GM23338 (cell line): ENCODE results near the gene MAPT. TPM values are rescaled to one million over a fixed set of nuclear protein-coding genes. Genes with fewer than 3 reads are reported as not detected.

Source experiments
- ATAC-seq: fragments of 200-7000 bp; cut with Tn5 transposase; 3 replicates; pipeline ENCODE4 v1.9.1; 2020
- DNase-seq: peaks from one replicate; pipeline ENCODE4 v3.0.0-alpha.2; 2015; ENCODE audit warnings: low spot score
- H2AFZ ChIP-seq: fragments of 200-600 bp; sonication (generic); 2 replicates; pipeline ENCODE4 v1.8.0; 2016; ENCODE audit warnings: antibody characterized with exemption, mild to moderate bottlenecking, moderate library complexity
- H3F3A ChIP-seq: fragments of 200-600 bp; sonication (generic); replicated peaks from 2 replicates; pipeline ENCODE4 v1.8.0; 2017; ENCODE audit warnings: antibody characterized with exemption, mixed run types, low read depth
- H3K27ac ChIP-seq: fragments of 200-600 bp; sonication (generic); 2 replicates; pipeline ENCODE4 v1.6.1; 2016; ENCODE audit warnings: low read depth
- H3K27me3 ChIP-seq: fragments of 200-600 bp; sonication (generic); 2 replicates; pipeline ENCODE4 v1.8.0; 2016; ENCODE audit warnings: mild to moderate bottlenecking, mixed run types, moderate library complexity; ENCODE audit not compliant: insufficient read depth
- H3K36me3 ChIP-seq: fragments of 200-600 bp; sonication (generic); 2 replicates; pipeline ENCODE4 v1.8.0; 2016; ENCODE audit warnings: mild to moderate bottlenecking; ENCODE audit not compliant: insufficient read depth
- H3K4me1 ChIP-seq: fragments of 200-600 bp; sonication (generic); 2 replicates; pipeline ENCODE4 v1.8.0; 2016; ENCODE audit warnings: mild to moderate bottlenecking, moderate library complexity; ENCODE audit not compliant: insufficient read depth
- H3K4me2 ChIP-seq: fragments of 200-600 bp; sonication (generic); 2 replicates; pipeline ENCODE4 v1.7.1; 2017; ENCODE audit warnings: mixed run types
- H3K4me3 ChIP-seq: fragments of 200-600 bp; sonication (generic); 2 replicates; pipeline ENCODE4 v1.6.1; 2016; ENCODE audit warnings: mixed run types
- H3K79me2 ChIP-seq: fragments of 200-600 bp; sonication (generic); replicated peaks from 2 replicates; pipeline ENCODE4 v1.8.0; 2017; ENCODE audit warnings: mild to moderate bottlenecking; ENCODE audit not compliant: insufficient read depth
- H3K9me2 ChIP-seq: fragments of 200-600 bp; sonication (generic); 2 replicates; pipeline ENCODE4 v1.8.0; 2017; ENCODE audit not compliant: insufficient read depth
- H4K20me1 ChIP-seq: fragments of 200-600 bp; sonication (generic); replicated peaks from 2 replicates; pipeline ENCODE4 v1.8.0; 2017; ENCODE audit warnings: mild to moderate bottlenecking; ENCODE audit not compliant: insufficient read depth
- H3K27ac Mint-ChIP-seq: 2 replicates; pipeline ENCODE4 v1.8.0; 2020; ENCODE audit warnings: inconsistent platforms, mild to moderate bottlenecking, moderate library complexity, mixed read lengths
- H3K27me3 Mint-ChIP-seq: 3 replicates; pipeline ENCODE4 v1.8.0; 2022; ENCODE audit warnings: low read depth, mild to moderate bottlenecking, moderate library complexity, mixed read lengths, inconsistent platforms; ENCODE audit not compliant: insufficient read depth, poor library complexity
- H3K36me3 Mint-ChIP-seq: 3 replicates; pipeline ENCODE4 v1.8.0; 2021; ENCODE audit warnings: low read depth, mild to moderate bottlenecking, inconsistent platforms, moderate library complexity, mixed read lengths
- H3K4me1 Mint-ChIP-seq: 3 replicates; pipeline ENCODE4 v1.8.0; 2020; ENCODE audit warnings: mild to moderate bottlenecking, inconsistent platforms, mixed read lengths
- H3K4me3 Mint-ChIP-seq: 3 replicates; pipeline ENCODE4 v1.8.0; 2021; ENCODE audit warnings: moderate library complexity, mild to moderate bottlenecking, inconsistent platforms, mixed read lengths
- H3K9me3 Mint-ChIP-seq: 3 replicates; pipeline ENCODE4 v1.8.0; 2020; ENCODE audit warnings: moderate library complexity, mild to moderate bottlenecking, inconsistent platforms, mixed read lengths
- CREB1 ChIP-seq: fragments of 250-450 bp; sonication (Bioruptor Pico); IDR thresholded peaks from 2 replicates; pipeline ENCODE4 v1.5.0; 2020; ENCODE audit warnings: low read depth, mild to moderate bottlenecking, moderate library complexity
- CTCF ChIP-seq, 2 experiments: fragments of 200-600 bp in 1 of 2; sonication (generic) in 1 of 2; conservative IDR thresholded peaks; 2 replicates each; pipeline versions ENCODE4 v1.5.1 to v1.6.1; 2016 to 2017; ENCODE audit warnings: antibody characterized with exemption in 2 of 2, low read depth in 2 of 2, mild to moderate bottlenecking in 2 of 2, moderate library complexity in 1 of 2
- JUNB ChIP-seq: IDR thresholded peaks from one replicate; pipeline ENCODE4 v1.6.1; 2016; ENCODE audit warnings: antibody characterized with exemption; ENCODE audit not compliant: unreplicated experiment
- NANOG ChIP-seq: IDR thresholded peaks from 2 replicates; pipeline ENCODE4 v1.6.1; 2016; ENCODE audit warnings: antibody characterized with exemption, borderline replicate concordance
- REST ChIP-seq: IDR thresholded peaks from one replicate; pipeline ENCODE4 v1.6.1; 2018; ENCODE audit warnings: antibody characterized with exemption; ENCODE audit not compliant: unreplicated experiment
- STAT1 ChIP-seq: IDR thresholded peaks from one replicate; pipeline ENCODE4 v1.6.1; 2016; ENCODE audit warnings: antibody characterized with exemption; ENCODE audit not compliant: unreplicated experiment
- ZNF114 ChIP-seq: fragments of 250-450 bp; sonication (Bioruptor Pico); IDR thresholded peaks from 2 replicates; pipeline ENCODE4 v1.5.0; 2020; ENCODE audit warnings: mild to moderate bottlenecking, moderate library complexity
- ZNF331 ChIP-seq: fragments of 250-450 bp; sonication (Bioruptor Pico); IDR thresholded peaks from 2 replicates; pipeline ENCODE4 v1.5.0; 2020; ENCODE audit warnings: low read depth, mild to moderate bottlenecking, moderate library complexity
- polyA plus RNA-seq: library from polyadenylated mRNA; unstranded; fragments of >200 nt; fragmentation: Nextera tagmentation; extraction: Ambion mirVana; gene quantifications from 2 replicates; pipeline ENCODE4 v1.2.1, GENCODE V29; 2016
- total RNA-seq: library from RNA; depleted of rRNA; stranded (reverse); fragments of >200 nt; shearing (Covaris generic); gene quantifications from 2 replicates; pipeline ENCODE4 v1.2.3, GENCODE V29; 2014
- TF ChIP-seq, protein P1 (sequence below): fragments of 250-450 bp; sonication (Bioruptor Pico); IDR thresholded peaks from 2 replicates; pipeline ENCODE4 v1.5.0; 2020; ENCODE audit warnings: mild to moderate bottlenecking, moderate library complexity

The MAPT gene
- total and polyA plus RNA-seq, 2 experiments from 2014 or later = 1.1 to 2.1 TPM

DNA sequence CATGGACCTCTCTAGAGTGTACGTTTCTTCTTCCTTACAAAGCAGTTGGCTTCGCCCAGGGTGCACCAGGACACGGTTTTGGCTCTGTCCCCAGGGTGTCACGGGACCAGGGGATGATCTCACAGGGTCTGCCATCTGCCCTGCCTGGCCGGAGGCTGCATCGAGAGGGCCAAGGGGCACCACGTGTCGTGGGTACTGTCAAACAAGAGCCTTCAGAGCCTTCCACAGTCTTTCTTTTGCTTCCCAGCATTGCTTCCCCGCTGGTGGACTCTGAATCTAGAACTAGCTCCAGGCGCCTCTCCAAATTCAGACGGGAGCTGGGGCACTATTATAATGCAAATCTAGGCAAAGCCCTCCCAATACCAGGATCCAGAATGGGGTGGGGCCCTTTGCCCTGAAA is 47.9 kb downstream of the MAPT start:
- Histone ChIP-seq H3K4me1 (peaks cover 24% of the 10 kb centered on the region), H3K27ac (no peak overlapping the region), H3K36me3 (no peaks in the 10 kb centered on the region), H3K4me3 (peak overlapping the region; percentile 27; the same call in 1 of the 2 replicates), H3K9me2 (no peaks in the 10 kb centered on the region), H3K79me2 (no peaks in the 10 kb centered on the region), H3F3A (no peaks in the 10 kb centered on the region), H2AFZ (peak overlapping the region; percentile 72), H3K27me3 (no peaks in the 10 kb centered on the region), H4K20me1 (no peaks in the 10 kb centered on the region), H3K4me2 (peak overlapping the region; percentile 65)
- peak overlapping the region; percentile 22; the same call in 1 of the 3 replicates for H3K4me3 Mint-ChIP-seq
- TF ChIP-seq STAT1 (no peak), JUNB (no peak), CREB1 (CRISPR knock-in tag) (no peak), CTCF (conservative IDR thresholded peaks at IDR 0.05; ENCODE audit: low read depth in 2 of 2) (no peak), REST (no peak), ZNF331 (CRISPR knock-in tag) (no peak), ZNF114 (no peak), NANOG (no peak)
- TF ChIP-seq, protein P1, sequence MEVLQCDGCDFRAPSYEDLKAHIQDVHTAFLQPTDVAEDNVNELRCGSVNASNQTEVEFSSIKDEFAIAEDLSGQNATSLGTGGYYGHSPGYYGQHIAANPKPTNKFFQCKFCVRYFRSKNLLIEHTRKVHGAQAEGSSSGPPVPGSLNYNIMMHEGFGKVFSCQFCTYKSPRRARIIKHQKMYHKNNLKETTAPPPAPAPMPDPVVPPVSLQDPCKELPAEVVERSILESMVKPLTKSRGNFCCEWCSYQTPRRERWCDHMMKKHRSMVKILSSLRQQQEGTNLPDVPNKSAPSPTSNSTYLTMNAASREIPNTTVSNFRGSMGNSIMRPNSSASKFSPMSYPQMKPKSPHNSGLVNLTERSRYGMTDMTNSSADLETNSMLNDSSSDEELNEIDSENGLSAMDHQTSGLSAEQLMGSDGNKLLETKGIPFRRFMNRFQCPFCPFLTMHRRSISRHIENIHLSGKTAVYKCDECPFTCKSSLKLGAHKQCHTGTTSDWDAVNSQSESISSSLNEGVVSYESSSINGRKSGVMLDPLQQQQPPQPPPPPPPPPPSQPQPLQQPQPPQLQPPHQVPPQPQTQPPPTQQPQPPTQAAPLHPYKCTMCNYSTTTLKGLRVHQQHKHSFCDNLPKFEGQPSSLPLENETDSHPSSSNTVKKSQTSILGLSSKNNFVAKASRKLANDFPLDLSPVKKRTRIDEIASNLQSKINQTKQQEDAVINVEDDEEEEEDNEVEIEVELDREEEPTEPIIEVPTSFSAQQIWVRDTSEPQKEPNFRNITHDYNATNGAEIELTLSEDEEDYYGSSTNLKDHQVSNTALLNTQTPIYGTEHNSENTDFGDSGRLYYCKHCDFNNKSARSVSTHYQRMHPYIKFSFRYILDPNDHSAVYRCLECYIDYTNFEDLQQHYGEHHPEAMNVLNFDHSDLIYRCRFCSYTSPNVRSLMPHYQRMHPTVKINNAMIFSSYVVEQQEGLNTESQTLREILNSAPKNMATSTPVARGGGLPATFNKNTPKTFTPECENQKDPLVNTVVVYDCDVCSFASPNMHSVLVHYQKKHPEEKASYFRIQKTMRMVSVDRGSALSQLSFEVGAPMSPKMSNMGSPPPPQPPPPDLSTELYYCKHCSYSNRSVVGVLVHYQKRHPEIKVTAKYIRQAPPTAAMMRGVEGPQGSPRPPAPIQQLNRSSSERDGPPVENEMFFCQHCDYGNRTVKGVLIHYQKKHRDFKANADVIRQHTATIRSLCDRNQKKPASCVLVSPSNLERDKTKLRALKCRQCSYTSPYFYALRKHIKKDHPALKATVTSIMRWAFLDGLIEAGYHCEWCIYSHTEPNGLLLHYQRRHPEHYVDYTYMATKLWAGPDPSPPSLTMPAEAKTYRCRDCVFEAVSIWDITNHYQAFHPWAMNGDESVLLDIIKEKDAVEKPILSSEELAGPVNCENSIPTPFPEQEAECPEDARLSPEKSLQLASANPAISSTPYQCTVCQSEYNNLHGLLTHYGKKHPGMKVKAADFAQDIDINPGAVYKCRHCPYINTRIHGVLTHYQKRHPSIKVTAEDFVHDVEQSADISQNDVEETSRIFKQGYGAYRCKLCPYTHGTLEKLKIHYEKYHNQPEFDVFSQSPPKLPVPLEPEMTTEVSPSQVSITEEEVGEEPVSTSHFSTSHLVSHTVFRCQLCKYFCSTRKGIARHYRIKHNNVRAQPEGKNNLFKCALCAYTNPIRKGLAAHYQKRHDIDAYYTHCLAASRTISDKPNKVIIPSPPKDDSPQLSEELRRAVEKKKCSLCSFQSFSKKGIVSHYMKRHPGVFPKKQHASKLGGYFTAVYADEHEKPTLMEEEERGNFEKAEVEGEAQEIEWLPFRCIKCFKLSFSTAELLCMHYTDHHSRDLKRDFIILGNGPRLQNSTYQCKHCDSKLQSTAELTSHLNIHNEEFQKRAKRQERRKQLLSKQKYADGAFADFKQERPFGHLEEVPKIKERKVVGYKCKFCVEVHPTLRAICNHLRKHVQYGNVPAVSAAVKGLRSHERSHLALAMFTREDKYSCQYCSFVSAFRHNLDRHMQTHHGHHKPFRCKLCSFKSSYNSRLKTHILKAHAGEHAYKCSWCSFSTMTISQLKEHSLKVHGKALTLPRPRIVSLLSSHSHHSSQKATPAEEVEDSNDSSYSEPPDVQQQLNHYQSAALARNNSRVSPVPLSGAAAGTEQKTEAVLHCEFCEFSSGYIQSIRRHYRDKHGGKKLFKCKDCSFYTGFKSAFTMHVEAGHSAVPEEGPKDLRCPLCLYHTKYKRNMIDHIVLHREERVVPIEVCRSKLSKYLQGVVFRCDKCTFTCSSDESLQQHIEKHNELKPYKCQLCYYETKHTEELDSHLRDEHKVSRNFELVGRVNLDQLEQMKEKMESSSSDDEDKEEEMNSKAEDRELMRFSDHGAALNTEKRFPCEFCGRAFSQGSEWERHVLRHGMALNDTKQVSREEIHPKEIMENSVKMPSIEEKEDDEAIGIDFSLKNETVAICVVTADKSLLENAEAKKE (CRISPR knock-in tag) = no peak
- peaks cover 36% of the 10 kb centered on the region for H3K4me1 Mint-ChIP-seq
- H3K27me3 Mint-ChIP-seq = peaks cover 10% of the 10 kb centered on the region
- H3K36me3 Mint-ChIP-seq = no peaks in the 10 kb centered on the region
- peak; percentile 82 for ATAC-seq
- DNase-seq = peak; percentile 49
- peaks cover 3% of the 10 kb centered on the region; the same call in 1 of the 3 replicates for H3K9me3 Mint-ChIP-seq
- no peak overlapping the region for H3K27ac Mint-ChIP-seq
